ENCODE results near the gene NOC4L. TPM values are rescaled to one million over a fixed set of nuclear protein-coding genes. Genes with fewer than 3 reads are reported as not detected.

The NOC4L gene
- total and polyA plus RNA-seq, 2 experiments from 2014 or later: 42.4 to 54.7 TPM

DNA sequence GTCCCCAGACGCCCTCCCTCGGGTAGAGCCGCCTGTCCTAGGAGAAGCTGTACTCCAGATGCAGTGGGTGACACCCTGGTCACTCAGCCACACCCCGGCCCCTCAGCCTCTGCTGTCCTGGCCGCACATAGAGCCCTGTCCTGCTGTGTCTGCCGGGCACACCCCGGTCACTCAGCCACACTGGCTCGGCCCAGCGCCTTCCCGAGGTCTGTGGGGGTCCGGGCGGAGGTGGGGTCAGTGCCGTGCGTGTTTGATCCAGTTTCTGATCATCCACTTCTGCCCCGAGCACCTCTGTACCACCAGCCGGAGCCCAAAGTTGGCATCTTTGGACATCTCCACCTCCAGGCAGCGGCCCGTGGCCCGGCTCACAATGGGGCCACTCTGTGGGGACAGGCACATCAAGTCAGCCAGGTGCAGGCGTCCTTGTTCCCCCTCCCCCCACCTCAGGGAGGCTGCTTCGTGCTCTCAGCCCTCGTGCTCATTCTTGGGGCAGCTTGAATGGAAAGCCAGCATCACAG, 52.7 kb downstream of the NOC4L start (continued):
- TF ChIP-seq ZNF462 (CRISPR knock-in tag; IDR thresholded peaks at IDR 0.05) (no peak), POLR2AphosphoS5 (IDR thresholded peaks at IDR 0.05; ENCODE audit: low read depth) (no peak), REST (IDR thresholded peaks at IDR 0.05; ENCODE audit: unreplicated experiment) (no peak), STAT1 (IDR thresholded peaks at IDR 0.05; ENCODE audit: unreplicated experiment) (no peak), CREB1 (CRISPR knock-in tag; IDR thresholded peaks at IDR 0.05; ENCODE audit: low read depth) (no peak), ZNF114 (CRISPR knock-in tag; IDR thresholded peaks at IDR 0.05) (no peak), JUNB (IDR thresholded peaks at IDR 0.05; ENCODE audit: unreplicated experiment) (no peak)
- TF ChIP-seq, protein P1, sequence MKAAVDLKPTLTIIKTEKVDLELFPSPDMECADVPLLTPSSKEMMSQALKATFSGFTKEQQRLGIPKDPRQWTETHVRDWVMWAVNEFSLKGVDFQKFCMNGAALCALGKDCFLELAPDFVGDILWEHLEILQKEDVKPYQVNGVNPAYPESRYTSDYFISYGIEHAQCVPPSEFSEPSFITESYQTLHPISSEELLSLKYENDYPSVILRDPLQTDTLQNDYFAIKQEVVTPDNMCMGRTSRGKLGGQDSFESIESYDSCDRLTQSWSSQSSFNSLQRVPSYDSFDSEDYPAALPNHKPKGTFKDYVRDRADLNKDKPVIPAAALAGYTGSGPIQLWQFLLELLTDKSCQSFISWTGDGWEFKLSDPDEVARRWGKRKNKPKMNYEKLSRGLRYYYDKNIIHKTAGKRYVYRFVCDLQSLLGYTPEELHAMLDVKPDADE (IDR thresholded peaks at IDR 0.05): no peak

Measured in GM23338 (cell line).